GM18505 (cell line): ENCODE data around the gene HIGD1A.

Experiments used
- ATAC-seq: cut with Tn5 transposase; IDR thresholded peaks from one replicate; pipeline ENCODE4 v1.9.1; 2021; ENCODE audit not compliant: unreplicated experiment
- POLR2A ChIP-seq: IDR thresholded peaks from 4 replicates; pipeline ENCODE4 v1.6.1; 2011; ENCODE audit warnings: borderline replicate concordance; ENCODE audit not compliant: insufficient read depth, insufficient read length; ENCODE audit errors: extremely low read depth

The HIGD1A gene

GRCh38 chr3:42801048-42801620 is 3.2 kb downstream of the HIGD1A start:
- no peak for TF ChIP-seq POLR2A
- ATAC-seq: no peak

DNA sequence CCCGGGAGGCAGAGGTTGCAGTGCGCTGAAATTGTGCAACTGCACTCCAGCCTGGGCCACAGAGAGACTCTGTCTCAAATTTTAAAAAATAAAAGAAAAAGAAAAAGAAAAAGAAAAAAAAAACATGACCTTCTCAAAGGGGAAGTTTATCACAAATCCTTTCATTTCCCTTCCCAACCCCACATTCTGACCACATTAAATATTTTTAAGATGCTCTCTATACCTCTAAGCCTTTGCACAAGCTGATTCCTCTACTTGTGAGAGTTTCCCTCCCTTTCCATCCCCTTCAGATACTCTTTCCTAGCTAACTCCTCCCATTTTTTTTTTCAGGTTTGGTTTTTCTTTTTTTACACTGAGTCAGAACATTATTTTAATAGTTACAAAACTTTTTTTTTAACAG is 4.0 kb downstream of the HIGD1A start:
- TF ChIP-seq POLR2A: no peak
- ATAC-seq: no peak

DNA sequence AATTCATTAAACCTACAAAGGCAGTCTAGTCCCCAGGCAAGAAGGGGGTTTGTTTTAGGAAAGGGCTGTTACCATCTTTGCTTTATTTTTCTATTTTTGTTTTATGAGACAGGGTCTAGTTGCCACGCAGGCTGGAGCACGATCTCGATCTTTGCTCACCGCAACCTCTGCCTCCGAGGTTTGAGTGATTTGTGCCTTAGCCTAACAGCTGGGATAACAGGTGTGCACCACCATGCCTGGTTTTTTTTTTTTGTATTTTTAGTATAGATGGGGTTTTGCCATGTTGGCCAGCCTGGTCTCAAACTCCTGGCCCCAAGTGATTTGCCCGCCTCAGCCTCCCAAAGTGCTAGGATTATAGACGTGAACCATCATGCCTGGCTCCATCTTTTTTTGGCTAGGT is 4.9 kb downstream of the HIGD1A start:
- TF ChIP-seq POLR2A: no peak
- ATAC-seq: no peak

GRCh38 chr3:42796332-42796885 is 7.9 kb downstream of the HIGD1A start:
- no peak for TF ChIP-seq POLR2A
- no peak for ATAC-seq

DNA sequence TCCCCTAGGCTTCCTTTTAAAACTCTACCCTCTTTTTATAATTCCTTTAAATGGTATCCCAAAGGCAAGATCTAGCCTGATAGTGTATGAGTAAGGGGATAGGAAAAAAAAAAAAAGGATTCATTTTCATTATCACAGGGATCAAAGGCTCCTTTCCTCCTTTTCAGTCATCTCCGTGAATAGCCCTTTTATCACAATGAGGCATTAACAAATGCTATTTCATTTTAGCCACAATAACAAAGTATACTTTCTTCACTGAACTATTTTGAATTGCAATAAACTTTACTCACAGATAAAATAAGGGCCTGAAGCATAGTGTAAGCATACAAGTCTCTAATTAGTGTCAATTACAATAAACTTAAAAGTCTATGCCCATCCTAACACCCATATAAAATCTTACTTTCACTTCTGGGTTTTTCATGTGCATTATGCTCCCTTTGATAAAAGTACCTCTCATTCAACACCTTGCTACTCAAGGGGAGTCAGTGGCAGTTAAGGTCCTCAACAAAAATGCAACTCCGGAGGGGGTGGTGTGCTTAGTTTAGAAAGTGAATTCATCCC is 8.6 kb downstream of the HIGD1A start:
- no peak for ATAC-seq
- TF ChIP-seq POLR2A: no peak

DNA sequence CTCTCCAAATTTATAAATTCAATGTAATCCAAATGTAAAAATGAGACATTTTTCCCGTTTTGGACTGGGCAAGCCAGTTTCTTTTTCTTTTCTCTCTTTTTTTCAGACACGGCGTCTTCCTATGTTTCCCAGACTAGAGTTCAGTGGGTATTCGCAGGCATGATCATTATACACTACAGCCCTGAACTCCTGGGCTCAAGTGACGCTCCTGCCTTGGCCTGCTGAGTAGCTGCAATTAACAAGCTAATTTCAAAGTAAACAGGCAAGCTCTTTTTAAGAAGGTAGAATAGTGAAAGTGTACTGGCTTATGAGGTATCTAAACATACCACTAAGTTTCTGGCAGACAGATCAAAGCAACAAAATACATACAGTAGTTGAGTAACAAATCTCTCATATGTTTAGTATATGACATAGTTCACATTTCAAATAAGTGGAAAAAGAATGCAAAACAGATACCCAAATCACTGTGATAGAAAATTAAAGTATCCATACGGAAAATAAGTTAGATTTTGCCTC is 13.5 kb downstream of the HIGD1A start:
- ATAC-seq: no peak
- no peak for TF ChIP-seq POLR2A

- ATAC-seq: no peak
- no peak for TF ChIP-seq POLR2A
These were observed 17.7 kb downstream of the HIGD1A start for GRCh38 chr3:42786631-42787030.

DNA sequence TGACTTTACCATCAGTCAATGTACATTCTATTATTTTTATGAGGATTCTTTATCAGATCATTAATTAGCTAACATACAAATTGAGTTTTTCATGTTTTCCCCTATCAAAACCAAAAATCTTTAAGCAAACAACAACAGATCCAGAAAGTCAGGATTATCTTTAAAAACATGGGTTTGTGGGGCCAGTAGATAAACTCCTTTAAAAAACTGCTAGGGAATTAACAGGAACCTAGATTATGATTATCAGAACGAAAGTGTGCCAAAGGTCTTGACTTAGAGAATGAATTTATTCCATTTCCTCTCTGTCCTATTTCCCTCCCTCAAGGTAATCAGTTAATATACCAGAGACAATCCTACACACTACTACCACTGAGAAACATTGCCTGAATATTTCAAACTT is 18.1 kb downstream of the HIGD1A start:
- no peak for ATAC-seq
- TF ChIP-seq POLR2A: no peak

DNA sequence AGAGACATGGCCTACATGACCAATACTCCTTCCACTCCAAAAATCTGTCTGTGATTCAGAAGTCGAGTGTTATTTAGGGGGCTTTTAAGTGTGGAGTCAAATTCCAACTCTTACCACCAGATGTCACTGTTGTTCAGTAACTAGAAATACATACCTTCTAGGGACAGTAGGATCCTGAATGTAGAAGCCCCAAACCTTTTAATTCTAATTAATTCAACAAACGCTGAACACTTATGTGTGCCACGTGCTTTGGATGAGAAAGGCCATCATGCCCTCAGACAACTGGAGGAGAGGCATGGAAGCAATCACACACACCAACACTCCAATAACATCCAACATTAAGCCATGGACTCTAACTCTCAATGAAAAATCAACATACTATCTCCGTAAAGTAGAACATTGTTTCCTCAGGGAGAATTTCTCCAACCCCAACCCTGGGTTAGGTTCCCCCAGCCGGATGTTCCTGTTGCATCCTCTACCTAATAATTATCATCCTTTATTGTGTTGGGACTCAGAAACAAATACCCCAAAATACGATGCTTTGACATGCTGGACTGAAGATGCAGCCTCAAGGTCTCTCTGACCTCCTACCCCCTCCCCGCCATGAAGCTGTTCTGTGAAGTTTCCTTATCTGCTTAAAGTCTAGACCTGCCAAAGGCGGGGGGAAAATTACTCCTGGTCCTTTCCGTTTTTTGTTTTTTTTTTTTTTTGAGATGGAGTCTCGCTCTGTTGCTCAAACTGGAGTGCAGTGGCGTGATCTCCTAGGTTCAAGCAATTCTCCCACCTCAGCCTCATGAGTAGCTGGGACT is 23.2 kb downstream of the HIGD1A start:
- no peak for ATAC-seq
- no peak for TF ChIP-seq POLR2A

- TF ChIP-seq POLR2A: no peak
- no peak for ATAC-seq
These were observed 23.9 kb downstream of the HIGD1A start for GRCh38 chr3:42780398-42780797.

DNA sequence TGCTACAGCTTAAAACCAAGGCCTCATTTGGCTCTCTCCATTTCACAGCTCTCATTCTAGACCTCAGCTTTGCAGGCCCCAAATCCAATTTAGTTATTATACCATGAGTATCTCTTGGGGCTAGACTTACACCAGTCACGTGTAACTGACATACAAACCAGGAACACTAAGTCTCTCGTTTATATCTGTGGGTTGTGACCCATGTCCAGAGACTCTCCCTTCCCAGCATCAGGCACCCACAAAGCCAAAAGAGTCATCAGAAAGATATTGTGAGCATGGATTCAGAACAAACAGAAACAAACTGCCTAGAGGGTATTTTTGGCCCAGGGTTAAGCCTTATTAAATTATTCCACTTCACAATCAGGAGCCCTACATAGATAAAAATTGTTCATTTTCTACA is 25.6 kb downstream of the HIGD1A start:
- TF ChIP-seq POLR2A: no peak
- ATAC-seq: no peak

GRCh38 chr3:42773409-42773751 is 30.9 kb downstream of the HIGD1A start:
- TF ChIP-seq POLR2A: no peak
- ATAC-seq: no peak

- peak; percentile 96 for ATAC-seq
- peak; percentile 78 for TF ChIP-seq POLR2A
These were observed 31.5 kb downstream of the HIGD1A start, which contains the start of gene CCDC13 for GRCh38 chr3:42772670-42773408. CCDC13 (minus strand) TSS chr3:42773253; CDS start chr3:42758345, 14,908 bp downstream.
